Fibroblast of lung (primary cell): ENCODE measurements around the gene LRRC18.

Experiments used
- CTCF ChIP-seq, 2 donors: IDR thresholded peaks in 1 of 2; conservative IDR thresholded peaks in 1 of 2; 1 replicate in 1 of 2; 2 replicates in 1 of 2; pipeline ENCODE4 v1.5.1; 2011 to 2012; ENCODE audit warnings: low read length in 2 of 2, control low read depth in 1 of 2, inconsistent platforms in 1 of 2, low read depth in 1 of 2, mild to moderate bottlenecking in 1 of 2
- EZH2 ChIP-seq: IDR thresholded peaks from 2 replicates; pipeline ENCODE4 v1.5.1; 2012; ENCODE audit warnings: low read length, control low read depth, mild to moderate bottlenecking; ENCODE audit errors: missing control alignments

- TF ChIP-seq CTCF (conservative IDR thresholded peaks at IDR 0.05 in 1 of 2, IDR thresholded peaks at IDR 0.05 in 1 of 2; ENCODE audit: low read depth in 1 of 2, low read length in 2 of 2) (no peak), EZH2 (no peak)
Measured at GRCh38 chr10:48940958-48941357, 1.3 kb upstream of the LRRC18 start.
